NT2/D1 (cell line): ENCODE measurements around the gene GYPE.
"Not testable (repeated sequence)": the region's sequence is repeated elsewhere in the genome, so short reads cannot be mapped to it uniquely, and the experiment has no call there.

Experiments used
- SUZ12 ChIP-seq: IDR thresholded peaks from 2 replicates; pipeline ENCODE4 v1.6.1; 2011; ENCODE audit not compliant: insufficient read length, insufficient read depth; ENCODE audit errors: extremely low read depth
- YY1 ChIP-seq: IDR thresholded peaks from 2 replicates; pipeline ENCODE4 v1.6.1; 2011; ENCODE audit not compliant: insufficient read length, insufficient read depth
- ZNF274 ChIP-seq: IDR thresholded peaks from 2 replicates; pipeline ENCODE4 v1.6.1; 2011; ENCODE audit warnings: mild to moderate bottlenecking, low read depth, low read length

- not testable (repeated sequence) for TF ChIP-seq ZNF274, YY1, SUZ12
Measured at GRCh38 chr4:143869925-143870324, 35.4 kb downstream of the GYPE start.
